ENCODE data around the gene TMEM8B. TPM values are rescaled to one million over a fixed set of nuclear protein-coding genes. Genes with fewer than 3 reads are reported as not detected.

The TMEM8B gene, protein sequence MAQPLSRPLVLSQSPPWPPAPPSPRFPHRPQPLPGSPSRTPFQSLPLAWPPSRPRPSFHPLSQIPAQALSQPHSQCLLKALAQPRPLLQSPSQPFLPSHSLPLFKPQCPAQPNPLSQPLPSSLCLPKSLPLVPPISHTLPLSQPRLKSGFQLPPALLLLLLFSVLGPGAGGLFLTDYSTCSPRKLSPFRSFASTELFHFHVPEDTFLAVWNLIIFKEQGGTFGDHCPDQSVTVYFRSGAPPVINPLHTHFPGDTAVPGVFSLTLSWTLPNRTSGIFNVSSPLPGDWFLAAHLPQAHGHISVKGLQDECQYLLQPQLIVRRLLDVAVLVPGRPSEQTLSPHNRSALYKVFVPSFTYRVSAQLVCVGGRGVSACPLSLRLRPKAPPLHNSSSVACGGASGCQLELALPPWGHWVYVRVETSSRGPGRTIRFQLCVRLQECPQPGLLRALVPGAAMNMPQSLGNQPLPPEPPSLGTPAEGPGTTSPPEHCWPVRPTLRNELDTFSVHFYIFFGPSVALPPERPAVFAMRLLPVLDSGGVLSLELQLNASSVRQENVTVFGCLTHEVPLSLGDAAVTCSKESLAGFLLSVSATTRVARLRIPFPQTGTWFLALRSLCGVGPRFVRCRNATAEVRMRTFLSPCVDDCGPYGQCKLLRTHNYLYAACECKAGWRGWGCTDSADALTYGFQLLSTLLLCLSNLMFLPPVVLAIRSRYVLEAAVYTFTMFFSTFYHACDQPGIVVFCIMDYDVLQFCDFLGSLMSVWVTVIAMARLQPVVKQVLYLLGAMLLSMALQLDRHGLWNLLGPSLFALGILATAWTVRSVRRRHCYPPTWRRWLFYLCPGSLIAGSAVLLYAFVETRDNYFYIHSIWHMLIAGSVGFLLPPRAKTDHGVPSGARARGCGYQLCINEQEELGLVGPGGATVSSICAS
- total RNA-seq = 10 to 100 TPM; 10.3 TPM

GRCh38 chr9:35829084-35829763, at the start of gene TMEM8B:
Gene TMEM8B (plus strand): TSS chr9:35829228. CDS start chr9:35829448, 220 bp downstream.
- Histone ChIP-seq H3K4me1 (peaks cover 0 to 49% of the 10 kb centered on the region in 2 donors), H3K36me3 (no peaks in the 10 kb centered on the region), H3K27me3 (no peaks in the 10 kb centered on the region), H3K4me3 (peak within 1 kb of the TSS; percentile 51 to 72), H3K9me3 (no peaks in the 10 kb centered on the region), H3K27ac (peak within 1 kb of the TSS; percentile 89 to 95)
- DNase-seq (ENCODE audit: low spot score) = peak; percentile 99
- TF ChIP-seq CTCF (IDR thresholded peaks at IDR 0.05) = no peak

DNA sequence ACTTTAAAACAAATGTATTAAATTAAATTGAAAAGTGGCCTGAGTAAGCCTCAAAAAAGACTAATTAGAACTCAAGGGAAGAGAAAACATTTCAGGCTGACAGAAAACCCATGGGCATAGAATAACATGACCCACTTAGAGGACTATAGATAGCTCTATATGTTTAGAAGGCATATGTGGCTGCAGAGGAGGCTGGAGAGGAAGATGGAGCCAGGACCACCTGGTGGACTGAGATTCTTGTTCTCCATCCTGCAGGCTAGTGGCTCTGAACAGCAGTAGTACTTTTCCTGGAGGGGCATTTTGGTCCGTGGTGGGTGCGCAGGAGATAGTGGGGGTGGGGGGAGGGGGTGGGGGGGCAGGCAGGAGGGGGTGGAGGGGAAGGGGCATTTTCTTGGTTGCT, 48.0 kb upstream of the TMEM8B start:
- Histone ChIP-seq H3K9me3 (no peaks in the 10 kb centered on the region), H3K4me1 (no peaks in the 10 kb centered on the region)

DNA sequence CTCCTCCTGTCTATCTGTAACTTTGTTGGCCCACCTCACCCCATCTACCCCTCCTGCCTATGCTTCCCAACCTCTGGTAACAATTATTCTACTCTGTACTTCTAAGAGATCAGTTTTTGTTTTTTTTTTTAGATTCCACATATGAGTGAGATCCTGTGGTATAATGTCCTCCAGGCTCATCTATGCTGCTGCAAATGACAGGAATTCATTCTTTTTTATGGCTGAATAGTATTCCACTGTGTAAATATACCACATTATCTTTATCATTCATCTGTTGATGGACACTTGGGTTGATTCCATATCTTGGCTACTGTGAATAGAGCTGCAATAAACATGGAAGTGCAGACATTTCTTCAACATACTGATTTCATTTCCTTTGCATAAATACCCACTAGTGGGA, 45.6 kb upstream of the TMEM8B start:
- TF ChIP-seq CTCF (IDR thresholded peaks at IDR 0.05) = no peak
- Histone ChIP-seq H3K27ac (no peak overlapping the region), H3K9me3 (no peaks in the 10 kb centered on the region)

More for the DNA sequence above, 48.0 kb upstream of the TMEM8B start:
- TF ChIP-seq CTCF (IDR thresholded peaks at IDR 0.05) = no peak
- no peak overlapping the region for H3K4me3 ChIP-seq
- DNase-seq (ENCODE audit: low spot score) = no peak
- H3K27ac ChIP-seq = no peak overlapping the region
- H3K36me3 ChIP-seq = no peaks in the 10 kb centered on the region
- no peaks in the 10 kb centered on the region for H3K27me3 ChIP-seq

DNA sequence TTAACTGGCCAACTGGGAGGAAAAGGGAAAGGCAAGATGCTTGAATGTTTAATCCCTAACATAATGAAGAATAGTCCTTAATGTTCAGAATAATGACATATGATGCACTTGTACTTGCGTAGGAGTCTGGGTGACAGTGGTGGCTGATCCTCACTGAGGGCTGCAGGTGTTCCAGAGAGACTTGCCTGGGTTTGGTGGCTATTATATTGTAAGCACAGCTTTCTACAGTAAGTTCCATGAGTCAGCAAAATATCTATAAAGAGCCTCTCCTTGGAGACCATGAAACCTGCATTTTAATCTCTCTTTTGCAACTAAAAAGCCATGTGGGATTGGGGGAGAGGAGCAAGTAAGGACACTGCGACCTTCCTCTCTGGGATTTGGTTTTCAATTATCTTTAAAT, 39.5 kb upstream of the TMEM8B start:
- no peak for DNase-seq (ENCODE audit: low spot score)
- TF ChIP-seq CTCF (IDR thresholded peaks at IDR 0.05) = no peak
- H3K4me1 ChIP-seq = peaks cover 0 to 39% of the 10 kb centered on the region in 2 donors
- H3K36me3 ChIP-seq = no peaks in the 10 kb centered on the region
- H3K27ac ChIP-seq = no peak overlapping the region
- H3K27me3 ChIP-seq = no peaks in the 10 kb centered on the region
- no peak overlapping the region for H3K4me3 ChIP-seq
- no peaks in the 10 kb centered on the region for H3K9me3 ChIP-seq

More for the DNA sequence above, 45.6 kb upstream of the TMEM8B start:
- Histone ChIP-seq H3K4me3 (no peak overlapping the region), H3K27me3 (no peaks in the 10 kb centered on the region), H3K4me1 (no peaks in the 10 kb centered on the region), H3K36me3 (no peaks in the 10 kb centered on the region)
- DNase-seq (ENCODE audit: low spot score) = no peak

DNA sequence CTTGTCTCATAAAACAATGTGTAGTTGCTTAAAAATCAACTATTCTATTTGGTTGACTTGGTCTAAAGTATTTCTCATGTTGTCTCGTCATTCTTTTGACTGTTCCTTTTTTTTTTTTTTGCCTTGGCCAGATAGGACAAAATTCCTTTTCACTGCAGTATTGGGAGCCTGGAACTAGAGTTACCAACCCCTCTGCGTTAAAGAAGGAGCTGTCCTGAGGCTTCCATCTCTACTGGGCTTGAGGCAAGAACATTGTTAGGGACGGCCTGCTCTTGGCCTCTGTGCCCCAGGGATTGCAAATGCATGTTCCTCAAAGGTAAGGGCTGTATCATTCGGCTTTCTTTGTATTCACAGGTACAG, 39.0 kb upstream of the TMEM8B start:
- no peaks in the 10 kb centered on the region for H3K9me3 ChIP-seq
- no peak overlapping the region for H3K4me3 ChIP-seq
- no peaks in the 10 kb centered on the region for H3K27me3 ChIP-seq
- H3K36me3 ChIP-seq = no peaks in the 10 kb centered on the region
- H3K27ac ChIP-seq = no peak overlapping the region
- H3K4me1 ChIP-seq = peaks cover 0 to 41% of the 10 kb centered on the region in 2 donors
- no peak for TF ChIP-seq CTCF (IDR thresholded peaks at IDR 0.05)
- DNase-seq (ENCODE audit: low spot score) = no peak
